IMR-90 (cell line): ENCODE measurements around the gene FRMD1. TPM values are rescaled to one million over a fixed set of nuclear protein-coding genes. Genes with fewer than 3 reads are reported as not detected.

Experiments
- ATAC-seq: fragments of 200-7000 bp; cut with Tn5 transposase; 2 replicates; pipeline ENCODE4 v1.9.1; 2020; ENCODE audit warnings: low read depth, mild to moderate bottlenecking, moderate library complexity
- BruUV-seq: library from RNA; stranded (reverse); fragments of 400-500 nt; replicated peaks from 2 replicates; lab custom pipeline; 2021; lab: Mats Ljungman, UMichigan
- CTCF ChIA-PET: fragments of 300-600 bp; formaldehyde crosslinking; extraction: SDS; loops from one replicate; lab custom pipeline; 2021; ENCODE audit warnings: antibody characterized with exemption; lab: Yijun Ruan, JAX
- POLR2A ChIA-PET: fragments of 300-600 bp; sonication (Branson Sonifier 250); formaldehyde crosslinking; loops from one replicate; lab custom pipeline; 2022; ENCODE audit warnings: antibody characterized with exemption; ENCODE audit not compliant: unreplicated experiment; lab: Charles Lee
- DNase-seq: peaks from one replicate; pipeline ENCODE4 v3.0.0; 2013
- H2AFZ ChIP-seq: replicated peaks from 2 replicates; pipeline ENCODE3; 2013; ENCODE audit warnings: low read length, mild to moderate bottlenecking; ENCODE audit not compliant: poor library complexity
- H2AK5ac ChIP-seq: 2 replicates; pipeline ENCODE4 v1.6.1; 2013; ENCODE audit warnings: low read depth, low read length, inconsistent platforms
- H2AK9ac ChIP-seq: replicated peaks from 2 replicates; pipeline ENCODE3; 2013; ENCODE audit warnings: mild to moderate bottlenecking, low read depth, low read length, moderate library complexity; ENCODE audit not compliant: poor library complexity
- H2BK120ac ChIP-seq: 2 replicates; pipeline ENCODE4 v1.6.1; 2013; ENCODE audit warnings: low read depth, low read length, inconsistent platforms
- H2BK15ac ChIP-seq: 3 replicates; pipeline ENCODE4 v1.6.1; 2013; ENCODE audit warnings: low read depth, low read length, inconsistent platforms
- H2BK20ac ChIP-seq: 2 replicates; pipeline ENCODE4 v1.6.1; 2013; ENCODE audit warnings: low read depth, mild to moderate bottlenecking, inconsistent platforms, low read length, moderate library complexity
- H2BK5ac ChIP-seq: 2 replicates; pipeline ENCODE4 v1.6.1; 2013; ENCODE audit warnings: mild to moderate bottlenecking, low read depth, low read length, inconsistent platforms; ENCODE audit not compliant: poor library complexity, severe bottlenecking
- H3K14ac ChIP-seq: replicated peaks from 2 replicates; pipeline ENCODE4 v1.6.1; 2013; ENCODE audit warnings: low read depth, low read length, inconsistent platforms
- H3K18ac ChIP-seq: 2 replicates; pipeline ENCODE4 v1.6.1; 2013; ENCODE audit warnings: low read depth, low read length, control low read depth
- H3K23ac ChIP-seq: 2 replicates; pipeline ENCODE4 v1.6.1; 2013; ENCODE audit warnings: low read depth, low read length, inconsistent platforms
- H3K27ac ChIP-seq: 2 replicates; pipeline ENCODE4 v1.5.1; 2013; ENCODE audit warnings: mild to moderate bottlenecking, control low read depth, low read length; ENCODE audit not compliant: insufficient read depth
- H3K27me3 ChIP-seq: 2 replicates; pipeline ENCODE4 v1.6.1; 2013; ENCODE audit warnings: low read length; ENCODE audit not compliant: control insufficient read depth, insufficient read depth
- H3K36me3 ChIP-seq: 2 replicates; pipeline ENCODE4 v1.6.1; 2013; ENCODE audit warnings: low read length, mixed read lengths; ENCODE audit not compliant: control insufficient read depth, insufficient read depth
- H3K4ac ChIP-seq: 2 replicates; pipeline ENCODE4 v1.6.1; 2013; ENCODE audit warnings: low read depth, low read length, inconsistent platforms
- H3K4me1 ChIP-seq: 2 replicates; pipeline ENCODE4 v1.6.1; 2013; ENCODE audit warnings: low read length, mixed read lengths; ENCODE audit not compliant: control insufficient read depth, insufficient read depth
- H3K4me2 ChIP-seq: 2 replicates; pipeline ENCODE4 v1.6.1; 2013; ENCODE audit warnings: low read depth, mild to moderate bottlenecking, control low read depth, low read length, moderate library complexity
- H3K4me3 ChIP-seq: 2 replicates; pipeline ENCODE4 v1.5.1; 2013; ENCODE audit warnings: low read depth, mild to moderate bottlenecking, control low read depth, low read length, moderate library complexity; ENCODE audit not compliant: insufficient read depth
- H3K56ac ChIP-seq: 2 replicates; pipeline ENCODE4 v1.6.1; 2013; ENCODE audit warnings: low read length, inconsistent platforms; ENCODE audit not compliant: insufficient read depth; ENCODE audit errors: extremely low read depth
- H3K79me1 ChIP-seq, 2 experiments: 2 replicates each; pipeline ENCODE4 v1.6.1; 2013; ENCODE audit warnings: low read length in 2 of 2, inconsistent platforms in 1 of 2, low read depth in 1 of 2
- H3K9ac ChIP-seq: 2 replicates; pipeline ENCODE4 v1.6.1; 2013; ENCODE audit warnings: low read depth, low read length, control low read depth
- H3K9me1 ChIP-seq: 2 replicates; pipeline ENCODE4 v1.6.1; 2013; ENCODE audit warnings: low read length, inconsistent platforms; ENCODE audit not compliant: insufficient read depth
- H3K9me3 ChIP-seq: 2 replicates; pipeline ENCODE4 v1.6.1; 2013; ENCODE audit warnings: low read length; ENCODE audit not compliant: control insufficient read depth, insufficient read depth
- H4K20me1 ChIP-seq: 2 replicates; pipeline ENCODE4 v1.6.1; 2013; ENCODE audit warnings: low read length, inconsistent platforms; ENCODE audit not compliant: insufficient read depth
- H4K5ac ChIP-seq: 2 replicates; pipeline ENCODE4 v1.6.1; 2013; ENCODE audit warnings: mild to moderate bottlenecking, low read depth, low read length, control low read depth
- H4K8ac ChIP-seq, 2 experiments: 2 replicates each; pipeline ENCODE4 v1.6.1; 2013; ENCODE audit warnings: low read depth in 2 of 2, low read length in 2 of 2, control low read depth in 1 of 2, inconsistent platforms in 1 of 2
- H4K91ac ChIP-seq: 2 replicates; pipeline ENCODE4 v1.6.1; 2013; ENCODE audit warnings: low read depth, low read length, inconsistent platforms; ENCODE audit not compliant: insufficient read depth
- BHLHE40 ChIP-seq: fragments of 150-350 bp; IDR thresholded peaks from 2 replicates; pipeline ENCODE4 v1.6.1; 2016; ENCODE audit warnings: mild to moderate bottlenecking, low read depth, low read length
- CEBPB ChIP-seq: IDR thresholded peaks from 2 replicates; pipeline ENCODE4 v1.6.1; 2012; ENCODE audit warnings: low read depth, low read length, improper control_type of control experiment
- CHD1 ChIP-seq: IDR thresholded peaks from 2 replicates; pipeline ENCODE4 v1.6.1; 2012; ENCODE audit warnings: low read depth, low read length, improper control_type of control experiment
- CTCF ChIP-seq: conservative IDR thresholded peaks from 2 replicates; pipeline ENCODE4 v1.5.1; 2012; ENCODE audit warnings: mild to moderate bottlenecking, low read depth, low read length, improper control_type of control experiment
- MAFK ChIP-seq: IDR thresholded peaks from 2 replicates; pipeline ENCODE4 v1.6.1; 2012; ENCODE audit warnings: low read depth, low read length, improper control_type of control experiment
- MXI1 ChIP-seq: IDR thresholded peaks from 2 replicates; pipeline ENCODE4 v1.6.1; 2012; ENCODE audit warnings: low read depth, mild to moderate bottlenecking, low read length, moderate library complexity, borderline replicate concordance
- NFE2L2 ChIP-seq: fragments of 150-350 bp; IDR thresholded peaks from 2 replicates; pipeline ENCODE4 v1.6.1; 2016; ENCODE audit warnings: low read depth, mild to moderate bottlenecking, low read length
- POLR2A ChIP-seq: IDR thresholded peaks from 2 replicates; pipeline ENCODE4 v1.6.1; 2012; ENCODE audit warnings: mild to moderate bottlenecking, low read depth, low read length
- RAD21 ChIP-seq: IDR thresholded peaks from 2 replicates; pipeline ENCODE4 v1.6.1; 2012; ENCODE audit warnings: low read length, improper control_type of control experiment
- RCOR1 ChIP-seq: IDR thresholded peaks from 2 replicates; pipeline ENCODE4 v1.6.1; 2012; ENCODE audit warnings: mild to moderate bottlenecking, low read length, improper control_type of control experiment; ENCODE audit not compliant: insufficient replicate concordance
- RFX5 ChIP-seq: IDR thresholded peaks from 2 replicates; pipeline ENCODE4 v1.8.0; 2012; ENCODE audit warnings: low read depth, mild to moderate bottlenecking, low read length, moderate library complexity
- SMC3 ChIP-seq: fragments of 150-350 bp; IDR thresholded peaks from 2 replicates; pipeline ENCODE4 v1.6.1; 2016; ENCODE audit warnings: low read depth, mild to moderate bottlenecking, antibody characterized with exemption, low read length, moderate library complexity
- WGBS, 2 experiments: methylation state at CpG; one replicate each; pipeline versions ENCODE4 v1.1.5 to v1.1.7; 2013; ENCODE audit warnings: missing lambda C conversion rate in 2 of 2; ENCODE audit not compliant: insufficient read length in 1 of 2; ENCODE audit errors: extremely low coverage in 2 of 2; 5-methylcytosine and 5-hydroxymethylcytosine counted together
- dilution Hi-C: fragments of 300-500 bp; cut with HindIII; formaldehyde crosslinking; loops from one replicate; pipeline ENCODE4 v1.14.3; 2018; ENCODE audit warnings: low sequenced_read_pairs; ENCODE audit not compliant: unreplicated experiment
- in situ Hi-C: fragments of 300-500 bp; cut with MboI; formaldehyde crosslinking; loops from 3 replicates; pipeline ENCODE4 v1.14.3; 2019; ENCODE audit warnings: low sequenced_read_pairs, inconsistent platforms, mixed read lengths
- intact Hi-C: fragments of 100-400 bp; cut with micrococcal nuclease; formaldehyde crosslinking; loops from 2 replicates; pipeline ENCODE4 v1.10.0; 2022
- polyA plus RNA-seq, 3 experiments: library from polyadenylated mRNA; depleted of rRNA; stranded (reverse); fragments of >200 nt; gene quantifications; 2 replicates each; pipeline ENCODE4 v1.2.3, GENCODE V29; 2012; ENCODE audit warnings: low replicate concordance in 1 of 3
- total RNA-seq: library from RNA; depleted of rRNA; stranded (reverse); fragments of >200 nt; gene quantifications from 2 replicates; pipeline ENCODE4 v1.2.3, GENCODE V29; 2012

Gene FRMD1
- total and polyA plus RNA-seq, 2 of the 4 experiments (the other 2 are of a cell fraction): not detected

DNA sequence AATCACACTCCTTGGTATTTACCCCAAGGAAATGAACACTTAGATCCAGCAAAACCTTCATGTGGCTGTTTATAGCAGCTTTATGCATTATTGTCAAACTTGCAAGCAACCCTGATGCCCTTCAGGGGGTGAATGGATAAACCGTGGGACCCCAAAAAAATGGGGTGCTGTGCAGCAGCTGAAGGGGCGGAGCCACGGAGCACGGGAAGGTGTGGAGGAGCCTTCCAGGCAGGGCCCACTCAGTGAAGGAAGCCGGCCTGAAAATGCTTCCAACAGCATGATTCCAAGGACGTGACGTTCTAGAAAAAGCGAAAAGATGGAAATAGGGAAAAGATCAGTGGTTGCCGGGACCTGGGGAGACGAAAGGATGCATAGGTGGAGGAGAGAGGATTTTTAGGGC lies 25.6 kb upstream of the FRMD1 start:
- Histone ChIP-seq H3K9me3 (no peaks in the 10 kb centered on the region), H4K8ac (no peak overlapping the region), H3K56ac (no peak overlapping the region), H3K79me1 (no peaks in the 10 kb centered on the region), H2AK9ac (no peak overlapping the region), H4K5ac (no peak overlapping the region), H3K27me3 (peaks cover 48% of the 10 kb centered on the region), H3K9me1 (no peaks in the 10 kb centered on the region), H2BK15ac (no peak overlapping the region), H3K36me3 (no peaks in the 10 kb centered on the region), H3K4me2 (no peak overlapping the region), H3K14ac (no peak overlapping the region), H2AFZ (no peak overlapping the region), H3K4me1 (no peaks in the 10 kb centered on the region), H3K9ac (no peak overlapping the region), H3K4ac (no peak overlapping the region), H2BK120ac (no peak overlapping the region), H4K20me1 (no peaks in the 10 kb centered on the region), H2BK5ac (no peak overlapping the region), H4K91ac (no peak overlapping the region), H3K27ac (no peak overlapping the region), H2AK5ac (no peak overlapping the region), H3K4me3 (no peak overlapping the region), H2BK20ac (no peak overlapping the region), H3K18ac (no peak overlapping the region), H3K23ac (no peak overlapping the region)
- TF ChIP-seq MAFK (no peak), SMC3 (no peak), RFX5 (no peak), RCOR1 (no peak), CEBPB (no peak), NFE2L2 (no peak), BHLHE40 (no peak), RAD21 (no peak), POLR2A (no peak), CTCF (no peak), CHD1 (no peak), MXI1 (no peak)
- 72% methylated on average over 4 of the region's 10 CpGs; no CpG with 5 or more reads in 1 of the 2 experiments for WGBS, 2 experiments
- BruUV-seq: no TSS peak
- ChIA-PET POLR2A (no interaction called here), CTCF (no interaction called here)
- DNase-seq (no peak), ATAC-seq (no peak)
- intact Hi-C loops (no loop called here), in situ Hi-C loops (no loop called here), dilution Hi-C loops (no loop called here)
